Retina (tissue), 1 donor: Measurements from ENCODE around the gene USP15.

Experiments used
- DNase-seq: peaks from one replicate; pipeline ENCODE4 v3.0.0-alpha.2; 2016

USP15 gene

GRCh38 chr12:62259993-62260732, at the start of gene USP15:
TSS of gene USP15 (plus strand) at chr12:62260404. CDS start at chr12:62260415, 11 bp downstream.
- DNase-seq = peak; percentile 99

GRCh38 chr12:62210422-62210821, 49.8 kb upstream of the USP15 start:
- DNase-seq = peak; percentile 5

DNA sequence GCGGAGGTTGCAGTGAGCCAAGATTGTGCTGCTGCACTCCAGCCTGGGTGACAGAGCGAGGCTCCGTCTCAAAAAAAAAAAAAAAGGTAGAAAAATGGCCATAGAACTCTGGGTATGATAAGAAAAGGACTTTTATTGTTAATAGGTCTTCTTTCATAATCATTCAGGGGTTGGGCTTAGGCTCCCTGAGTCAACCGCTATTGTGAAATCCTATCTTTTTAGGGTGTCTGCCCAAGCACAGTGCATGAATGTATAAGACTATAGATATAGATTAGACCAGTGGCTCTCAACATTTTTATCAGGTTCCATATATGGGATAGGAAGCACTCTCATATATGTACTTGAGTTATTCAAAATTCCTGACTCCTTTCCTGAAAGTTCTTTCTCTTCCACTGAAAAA, 48.7 kb upstream of the USP15 start:
- no peak for DNase-seq

DNA sequence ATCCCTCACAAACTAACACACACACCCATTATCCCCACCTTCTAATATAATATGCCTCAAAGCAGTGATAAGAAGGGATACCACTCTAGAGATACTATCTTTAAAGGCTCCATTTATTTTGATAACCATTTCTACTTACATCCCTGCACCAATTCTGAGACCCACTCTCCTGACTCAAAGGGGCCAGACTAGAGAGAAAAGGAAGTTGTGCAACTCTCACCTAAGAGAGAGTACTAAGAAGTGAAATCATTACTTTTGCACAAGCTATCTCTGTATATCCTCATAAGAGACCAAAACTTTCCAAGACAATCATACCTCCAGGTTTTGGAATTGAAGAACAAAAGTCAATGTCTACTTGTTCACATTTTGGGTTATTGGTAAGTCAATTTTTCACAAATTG, 45.4 kb upstream of the USP15 start:
- DNase-seq = no peak

- no peak for DNase-seq
Measured at GRCh38 chr12:62215506-62215905, 44.7 kb upstream of the USP15 start.

GRCh38 chr12:62217466-62218194, 42.6 kb upstream of the USP15 start:
- no peak for DNase-seq

DNA sequence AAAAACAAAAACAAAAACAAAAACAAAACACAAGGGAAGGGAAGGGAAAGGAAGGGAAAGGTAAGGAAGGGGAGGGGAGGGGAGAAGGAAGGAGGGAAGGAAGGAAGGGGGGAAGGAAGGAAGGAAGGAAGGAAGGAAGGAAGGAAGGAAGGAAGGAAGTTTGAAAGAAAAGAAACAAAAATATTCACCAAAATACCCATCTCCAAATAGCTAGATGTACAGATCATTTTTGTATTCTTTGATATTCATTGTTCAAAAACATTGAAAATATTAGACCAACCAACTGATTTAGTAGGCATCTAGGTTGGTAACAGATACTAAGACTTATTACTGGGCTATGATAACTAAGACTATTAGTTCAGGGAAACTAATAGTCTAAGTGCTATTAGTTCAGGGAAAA, 39.1 kb upstream of the USP15 start:
- no peak for DNase-seq

DNA sequence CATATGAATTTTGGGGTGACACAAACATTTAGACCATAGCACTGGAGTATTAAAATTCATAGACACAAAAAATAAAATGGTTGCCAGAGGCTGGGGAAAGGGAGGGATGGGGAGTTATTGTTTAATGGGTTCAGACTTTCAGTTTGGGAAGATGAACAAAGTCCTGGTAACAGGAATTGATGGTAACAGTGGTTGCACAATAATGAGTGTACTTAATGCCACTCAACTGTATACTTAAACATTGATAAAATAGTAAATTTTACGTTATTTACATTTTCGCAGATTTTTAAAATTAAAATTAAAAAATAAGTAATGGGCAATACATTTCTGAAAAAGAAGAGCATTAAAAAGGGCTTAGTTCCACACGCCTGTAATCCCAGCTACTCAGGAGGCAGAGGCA, 35.6 kb upstream of the USP15 start:
- DNase-seq = no peak

GRCh38 chr12:62227091-62227490, 33.1 kb upstream of the USP15 start:
- DNase-seq = no peak

DNA sequence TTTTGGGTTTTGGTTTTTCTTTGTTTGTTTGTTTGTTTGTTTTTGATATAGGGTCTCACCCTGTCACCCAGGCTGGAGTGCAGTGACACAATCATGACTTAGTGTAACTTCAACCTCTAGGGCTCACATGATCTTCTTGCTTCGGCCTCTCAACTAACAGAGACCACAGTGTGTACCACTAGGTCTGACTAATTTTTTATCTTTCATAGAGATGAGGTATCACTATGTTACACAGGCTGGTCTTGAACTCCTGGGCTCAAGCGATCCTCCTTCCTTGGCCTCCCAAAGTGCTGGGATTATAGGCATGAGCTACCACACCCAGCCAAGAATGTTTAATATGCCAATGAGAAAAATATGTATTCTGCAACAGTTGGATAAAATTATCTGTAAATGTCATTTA, 29.6 kb upstream of the USP15 start:
- no peak for DNase-seq

DNA sequence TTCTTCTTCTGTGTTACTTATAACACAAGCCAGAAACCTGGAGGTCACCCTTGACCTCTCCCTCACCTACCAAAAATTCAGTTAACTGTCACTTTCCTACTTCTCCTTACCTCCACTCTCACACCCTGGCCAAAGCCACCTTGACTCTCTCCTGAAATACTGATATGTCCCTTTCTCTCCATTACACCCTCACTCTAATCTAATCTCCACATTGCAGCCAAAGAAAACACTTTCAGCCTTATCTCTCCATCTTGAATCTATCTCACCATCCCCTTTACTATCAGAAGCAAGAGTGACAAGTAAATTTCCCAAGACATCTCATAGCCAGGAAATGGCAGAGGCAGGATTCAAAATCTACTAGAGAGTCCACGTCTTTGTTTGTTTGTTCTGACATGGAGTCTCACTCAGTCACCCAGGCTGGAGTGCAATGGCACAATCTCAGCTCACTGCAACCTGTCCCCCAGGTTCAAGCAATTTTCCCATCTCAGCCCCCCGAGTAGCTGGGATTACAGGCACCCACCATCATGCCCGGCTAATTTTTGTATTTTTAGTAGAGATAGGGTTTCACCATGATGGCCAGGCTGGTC, 28.0 kb upstream of the USP15 start:
- no peak for DNase-seq

- no peak for DNase-seq
Measured at GRCh38 chr12:62233805-62234204, 26.4 kb upstream of the USP15 start.

GRCh38 chr12:62239571-62239970, 20.6 kb upstream of the USP15 start:
- no peak for DNase-seq

DNA sequence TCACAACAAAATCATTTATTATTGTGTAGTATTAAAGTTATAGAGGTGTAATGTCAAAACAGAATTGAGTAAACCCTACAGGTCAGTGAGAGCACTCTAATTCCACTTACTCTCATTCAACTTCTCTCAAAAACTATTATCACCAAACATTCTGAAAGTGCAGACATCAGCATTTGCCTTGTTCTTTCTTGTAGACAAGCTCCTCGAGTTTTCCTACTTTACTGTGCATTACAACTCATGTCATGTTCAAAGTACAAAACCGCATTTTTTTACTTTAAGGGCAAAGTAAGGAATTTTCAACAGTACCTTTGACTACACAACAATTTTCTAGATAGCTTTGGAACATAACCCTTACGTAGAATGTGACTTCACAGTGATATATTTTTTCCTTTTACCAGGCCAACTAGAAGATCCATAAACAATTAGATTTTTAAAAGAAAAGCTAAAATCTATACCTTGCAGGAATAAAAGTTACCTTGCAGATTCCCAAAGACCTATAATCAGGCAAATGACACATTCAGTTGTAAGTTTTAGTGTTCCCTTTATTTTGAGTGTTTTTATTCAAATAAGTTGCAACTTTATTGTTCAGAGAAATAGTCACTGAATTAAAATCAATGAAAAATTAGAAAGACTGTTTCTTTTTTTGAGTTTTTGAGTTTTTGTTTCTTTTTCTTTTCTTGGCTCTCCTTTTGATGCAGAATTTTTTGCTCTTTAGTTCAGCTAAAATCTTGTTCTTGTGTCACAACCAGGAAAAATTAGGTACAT, 12.7 kb upstream of the USP15 start:
- DNase-seq = no peak

DNA sequence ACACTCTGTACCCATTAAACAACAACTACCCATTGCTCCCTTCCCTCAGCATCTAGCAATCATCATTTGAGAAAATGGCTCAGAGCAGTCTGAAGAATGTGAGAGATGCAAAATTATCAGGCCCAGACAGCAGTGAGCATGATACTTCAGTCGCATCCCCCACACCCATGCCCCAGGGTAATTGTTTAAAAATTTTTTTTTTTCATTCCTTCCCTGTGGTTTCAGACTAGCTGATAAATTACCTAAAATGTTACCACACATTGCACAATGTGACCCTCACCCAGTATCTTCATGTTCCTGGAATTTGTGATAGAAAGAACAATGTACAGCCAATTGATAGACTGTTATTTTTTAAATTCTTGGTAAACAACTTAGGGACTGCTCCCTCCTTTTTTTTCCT, 11.3 kb upstream of the USP15 start:
- no peak for DNase-seq

- no peak for DNase-seq
Measured at GRCh38 chr12:62249419-62249818, 10.8 kb upstream of the USP15 start.

DNA sequence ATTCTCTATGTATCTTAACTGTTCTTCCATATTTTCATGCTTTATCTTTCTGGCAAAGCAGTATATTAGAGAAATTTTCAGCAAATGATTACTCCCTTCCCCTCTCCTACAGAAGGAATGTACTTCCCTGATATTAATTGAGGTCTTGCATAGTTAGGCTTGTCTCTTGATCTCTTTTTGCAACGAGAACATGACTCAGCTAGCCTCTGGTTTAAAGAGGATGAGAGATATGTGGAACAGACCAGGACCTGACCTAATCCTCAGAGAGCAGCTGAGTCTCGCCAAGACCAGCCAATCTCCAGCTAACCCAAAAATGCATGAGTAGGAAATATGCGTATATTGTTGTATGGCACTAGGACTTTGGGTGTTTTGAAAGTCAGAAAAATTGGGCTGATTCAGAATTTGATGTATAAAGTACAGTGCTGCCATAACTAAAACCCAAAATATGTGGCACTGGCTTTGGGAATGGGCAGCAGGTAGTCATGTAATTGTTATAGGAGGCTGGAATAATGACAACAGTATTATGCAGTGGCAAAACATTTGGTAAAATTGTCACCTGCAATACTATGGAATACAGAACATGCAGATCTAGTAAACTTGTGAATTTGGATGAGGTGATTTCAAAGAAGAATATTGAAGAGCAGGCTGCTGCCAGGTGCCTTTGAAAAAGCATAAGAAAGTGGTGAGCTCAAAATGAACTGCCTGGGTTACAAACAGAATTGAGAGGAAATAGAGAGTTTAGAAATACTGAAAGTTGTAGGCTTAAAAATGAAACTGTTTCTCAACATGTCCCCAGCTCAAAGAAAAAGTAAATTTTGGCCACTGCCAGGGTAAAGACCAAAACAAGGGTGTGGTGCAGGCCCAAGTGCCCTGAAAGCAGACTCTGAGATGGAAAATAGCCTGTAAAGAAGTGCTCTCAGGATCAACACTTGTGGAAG, 9.3 kb upstream of the USP15 start:
- no peak for DNase-seq

DNA sequence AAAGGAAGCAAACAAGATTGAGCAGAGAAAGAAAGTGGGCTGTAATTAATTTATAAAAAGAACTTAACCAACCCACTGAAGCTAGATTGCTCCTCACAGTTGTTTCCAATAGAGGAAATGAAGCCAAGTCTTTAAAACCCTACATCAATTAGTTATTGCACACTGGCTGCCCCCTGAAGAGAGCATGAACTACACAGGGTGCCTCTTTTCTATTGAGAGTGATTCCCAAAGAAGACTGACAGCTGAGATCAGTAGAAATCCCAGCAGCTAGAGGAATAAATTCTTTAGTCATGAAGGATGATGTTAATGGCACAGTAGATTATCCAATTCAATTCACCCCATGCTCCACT, 8.6 kb upstream of the USP15 start:
- no peak for DNase-seq

DNA sequence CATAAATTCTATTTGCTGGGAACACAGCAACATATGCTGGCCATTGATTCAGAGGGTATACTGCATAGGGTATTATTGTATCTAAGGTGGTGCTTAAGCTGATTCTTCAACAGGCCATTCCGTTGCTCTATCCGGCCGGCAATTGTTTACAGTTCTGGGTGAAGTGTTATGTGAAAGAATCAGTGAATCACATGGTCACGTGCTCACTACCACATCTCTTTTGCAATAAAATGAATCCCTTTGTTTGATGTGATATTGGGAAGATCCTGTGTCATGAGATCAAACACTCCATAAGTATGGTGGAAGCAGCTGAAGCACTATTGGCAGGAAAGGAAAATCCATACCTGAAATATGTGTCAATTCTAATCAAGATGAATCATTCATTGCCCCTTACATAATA, 7.6 kb upstream of the USP15 start:
- no peak for DNase-seq

GRCh38 chr12:62254967-62255366, 5.2 kb upstream of the USP15 start:
- DNase-seq = no peak

DNA sequence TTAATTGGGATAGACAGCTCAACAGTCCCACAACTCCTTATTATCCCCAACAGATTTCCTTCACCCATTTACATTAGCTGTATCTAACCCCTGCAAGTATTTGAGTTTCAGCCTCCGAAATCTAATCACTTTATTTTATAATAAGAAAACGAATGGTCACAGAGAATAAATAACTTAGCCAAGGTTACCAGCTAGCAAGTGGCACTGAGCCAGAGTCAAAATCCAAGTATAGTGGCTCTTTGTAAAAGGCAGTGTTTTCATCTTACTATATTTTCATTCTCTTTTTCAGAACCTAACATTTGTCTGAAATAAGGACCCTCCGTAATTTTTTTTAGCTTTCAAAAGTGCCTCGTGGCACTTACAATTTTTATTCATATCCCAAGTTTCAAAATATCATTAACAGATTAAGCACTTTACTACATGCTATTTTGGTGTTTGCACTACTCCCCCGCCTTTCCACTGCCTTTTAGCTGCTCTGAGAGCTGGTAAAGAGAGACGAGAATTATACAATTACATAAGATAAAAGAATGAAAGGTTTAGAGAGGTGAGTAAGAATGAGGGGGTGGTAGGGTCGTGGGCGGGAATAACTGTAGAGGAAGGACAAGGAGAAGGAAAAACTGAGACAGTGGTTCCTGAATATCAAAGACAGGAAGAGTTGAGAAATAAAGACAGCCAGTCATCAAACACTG, 3.7 kb upstream of the USP15 start:
- DNase-seq = no peak

GRCh38 chr12:62258231-62258630, 2.0 kb upstream of the USP15 start:
- no peak for DNase-seq
